RWPE2 (cell line): Measurements from ENCODE around the gene ADAMTS13.

ENCODE experiments used
- ATAC-seq: fragments of 200-7000 bp; cut with Tn5 transposase; 3 replicates; pipeline ENCODE4 v1.9.1; 2021; ENCODE audit warnings: low read depth
- DNase-seq: peaks from one replicate; pipeline ENCODE4 v3.0.0-alpha.2; 2020; ENCODE audit warnings: low spot score
- H3K27ac ChIP-seq: fragments of 450-650 bp; 2 replicates; pipeline ENCODE4 v1.5.1; 2017; ENCODE audit warnings: mild to moderate bottlenecking; ENCODE audit not compliant: poor library complexity, severe bottlenecking
- H3K27me3 ChIP-seq: fragments of 250-450 bp; sonication (Bioruptor Pico); 2 replicates; pipeline ENCODE4 v1.5.1; 2021; ENCODE audit warnings: mild to moderate bottlenecking, moderate library complexity; ENCODE audit not compliant: insufficient read depth, poor library complexity, severe bottlenecking
- H3K36me3 ChIP-seq: fragments of 250-450 bp; sonication (Bioruptor Pico); 2 replicates; pipeline ENCODE4 v1.5.1; 2020; ENCODE audit warnings: low read depth, mild to moderate bottlenecking, moderate library complexity
- H3K4me1 ChIP-seq: fragments of 250-450 bp; sonication (Bioruptor Pico); 2 replicates; pipeline ENCODE4 v1.5.1; 2021; ENCODE audit warnings: mild to moderate bottlenecking, moderate library complexity; ENCODE audit not compliant: insufficient read depth, poor library complexity, severe bottlenecking
- H3K4me3 ChIP-seq: fragments of 250-450 bp; sonication (Bioruptor Pico); 2 replicates; pipeline ENCODE4 v1.5.1; 2021; ENCODE audit warnings: mild to moderate bottlenecking, moderate library complexity; ENCODE audit not compliant: severe bottlenecking
- H3K9me3 ChIP-seq: fragments of 250-450 bp; sonication (Bioruptor Pico); 2 replicates; pipeline ENCODE4 v1.5.1; 2021; ENCODE audit warnings: mild to moderate bottlenecking, moderate library complexity; ENCODE audit not compliant: severe bottlenecking
- CTCF ChIP-seq: fragments of 450-650 bp; IDR thresholded peaks from one replicate; pipeline ENCODE4 v1.5.1; 2017; ENCODE audit warnings: mild to moderate bottlenecking, moderate library complexity; ENCODE audit not compliant: poor library complexity, severe bottlenecking

Gene ADAMTS13

GRCh38 chr9:133437753-133438531, 15.8 kb downstream of the ADAMTS13 start:
- Histone ChIP-seq H3K27me3 (no peaks in the 10 kb centered on the region), H3K4me3 (no peak overlapping the region), H3K36me3 (no peaks in the 10 kb centered on the region), H3K9me3 (no peaks in the 10 kb centered on the region), H3K4me1 (no peaks in the 10 kb centered on the region), H3K27ac (no peak overlapping the region)
- no peak for TF ChIP-seq CTCF
- DNase-seq (no peak), ATAC-seq (no peak; the same call in 2 of the 3 replicates)

GRCh38 chr9:133439337-133439736, 17.2 kb downstream of the ADAMTS13 start:
- H3K4me3 ChIP-seq = no peak overlapping the region
- ATAC-seq (no peak), DNase-seq (no peak)
- H3K9me3 ChIP-seq = no peaks in the 10 kb centered on the region
- H3K27me3 ChIP-seq = no peaks in the 10 kb centered on the region
- H3K27ac ChIP-seq = no peak overlapping the region
- H3K4me1 ChIP-seq = no peaks in the 10 kb centered on the region
- no peak for TF ChIP-seq CTCF
- no peaks in the 10 kb centered on the region for H3K36me3 ChIP-seq

DNA sequence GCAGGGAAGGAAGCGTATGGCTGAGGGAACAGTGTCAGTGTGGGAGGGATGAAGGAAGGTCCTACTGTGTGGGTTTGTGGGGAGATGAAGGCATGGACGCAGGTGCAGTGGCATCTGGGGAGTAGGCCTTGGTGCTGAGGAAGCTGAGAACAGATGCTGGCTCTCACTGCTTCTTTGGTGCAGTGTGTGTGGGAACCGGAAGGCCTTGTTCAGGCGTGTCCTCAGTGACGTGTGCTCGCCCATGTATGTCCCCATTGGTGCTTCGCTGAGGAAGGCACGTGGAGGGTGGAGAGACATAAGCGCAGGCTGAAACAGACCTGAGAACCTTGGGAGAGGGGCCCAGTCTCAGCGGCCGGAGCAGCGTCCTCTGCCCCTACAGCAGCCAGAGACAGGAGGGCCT, 18.7 kb downstream of the ADAMTS13 start:
- Histone ChIP-seq H3K27me3 (no peaks in the 10 kb centered on the region), H3K4me3 (no peak overlapping the region), H3K4me1 (no peaks in the 10 kb centered on the region), H3K9me3 (no peaks in the 10 kb centered on the region), H3K36me3 (no peaks in the 10 kb centered on the region), H3K27ac (no peak overlapping the region)
- TF ChIP-seq CTCF = no peak
- DNase-seq (no peak), ATAC-seq (no peak)

DNA sequence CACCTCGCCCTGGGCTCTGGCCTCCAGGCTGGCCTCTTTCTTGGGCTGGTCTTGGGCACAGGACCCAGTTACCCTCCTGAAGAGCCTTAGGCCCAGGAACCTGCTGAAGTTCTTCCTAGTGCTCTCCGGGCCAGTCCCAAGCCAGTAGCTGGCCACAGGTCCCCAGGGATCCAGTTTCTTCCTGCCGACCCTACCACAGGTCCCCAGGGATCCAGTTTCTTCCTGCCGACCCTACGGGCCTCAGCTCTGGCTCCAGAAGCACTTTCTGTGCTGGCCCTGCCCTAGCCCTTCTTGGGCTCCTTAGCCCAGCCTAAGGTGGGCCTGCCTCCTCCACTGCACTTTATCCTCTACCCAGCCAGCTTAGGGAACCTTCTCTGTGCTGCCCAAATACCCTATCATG, 19.4 kb downstream of the ADAMTS13 start:
- TF ChIP-seq CTCF = no peak
- DNase-seq (no peak), ATAC-seq (no peak)
- Histone ChIP-seq H3K36me3 (no peaks in the 10 kb centered on the region), H3K27me3 (no peaks in the 10 kb centered on the region), H3K27ac (no peak overlapping the region), H3K4me3 (no peak overlapping the region), H3K4me1 (no peaks in the 10 kb centered on the region), H3K9me3 (no peaks in the 10 kb centered on the region)

GRCh38 chr9:133443248-133443647, 21.1 kb downstream of the ADAMTS13 start:
- Histone ChIP-seq H3K9me3 (no peaks in the 10 kb centered on the region), H3K4me3 (no peak overlapping the region), H3K27ac (no peak overlapping the region), H3K27me3 (no peaks in the 10 kb centered on the region), H3K36me3 (no peaks in the 10 kb centered on the region), H3K4me1 (no peaks in the 10 kb centered on the region)
- no peak for TF ChIP-seq CTCF
- DNase-seq (no peak), ATAC-seq (no peak)
